OCI-LY1 (cell line): ENCODE data around the gene SLC9A9.

Source experiments
- EZH2 ChIP-seq: fragments of 200-600 bp; sonication (generic), shearing (Covaris generic); IDR thresholded peaks from 2 replicates; pipeline ENCODE4 v1.8.0; 2017; ENCODE audit warnings: borderline replicate concordance, mixed run types, mild to moderate bottlenecking, antibody characterized with exemption, low read length, moderate library complexity, mixed read lengths
- TF ChIP-seq, protein P1 (sequence below): fragments of 200-600 bp; sonication (generic), shearing (Covaris generic); IDR thresholded peaks from 2 replicates; pipeline ENCODE4 v1.5.1; 2017; ENCODE audit warnings: mild to moderate bottlenecking, antibody characterized with exemption, low read length, moderate library complexity, mixed read lengths

GRCh38 chr3:143535994-143536784 is 312.1 kb downstream of the SLC9A9 start:
- TF ChIP-seq, protein P1, sequence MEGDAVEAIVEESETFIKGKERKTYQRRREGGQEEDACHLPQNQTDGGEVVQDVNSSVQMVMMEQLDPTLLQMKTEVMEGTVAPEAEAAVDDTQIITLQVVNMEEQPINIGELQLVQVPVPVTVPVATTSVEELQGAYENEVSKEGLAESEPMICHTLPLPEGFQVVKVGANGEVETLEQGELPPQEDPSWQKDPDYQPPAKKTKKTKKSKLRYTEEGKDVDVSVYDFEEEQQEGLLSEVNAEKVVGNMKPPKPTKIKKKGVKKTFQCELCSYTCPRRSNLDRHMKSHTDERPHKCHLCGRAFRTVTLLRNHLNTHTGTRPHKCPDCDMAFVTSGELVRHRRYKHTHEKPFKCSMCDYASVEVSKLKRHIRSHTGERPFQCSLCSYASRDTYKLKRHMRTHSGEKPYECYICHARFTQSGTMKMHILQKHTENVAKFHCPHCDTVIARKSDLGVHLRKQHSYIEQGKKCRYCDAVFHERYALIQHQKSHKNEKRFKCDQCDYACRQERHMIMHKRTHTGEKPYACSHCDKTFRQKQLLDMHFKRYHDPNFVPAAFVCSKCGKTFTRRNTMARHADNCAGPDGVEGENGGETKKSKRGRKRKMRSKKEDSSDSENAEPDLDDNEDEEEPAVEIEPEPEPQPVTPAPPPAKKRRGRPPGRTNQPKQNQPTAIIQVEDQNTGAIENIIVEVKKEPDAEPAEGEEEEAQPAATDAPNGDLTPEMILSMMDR: no peak
- TF ChIP-seq EZH2: no peak
